Common myeloid progenitor, CD34-positive (primary cell): ENCODE results near the gene C14orf180.

ENCODE experiments used
- CTCF ChIA-PET: fragments of 350-600 bp; sonication (Branson Sonifier 250); formaldehyde crosslinking; loops from one replicate; lab custom pipeline; 2021; ENCODE audit warnings: antibody characterized with exemption; lab: Charles Lee
- POLR2A ChIA-PET: fragments of 350-600 bp; sonication (Branson Sonifier 250); formaldehyde crosslinking; loops from one replicate; lab custom pipeline; 2021; ENCODE audit warnings: antibody characterized with exemption; lab: Charles Lee
- DNase-seq, 3 donors: peaks; one replicate each; pipeline versions ENCODE4 v3.0.0 to v3.0.0-alpha.2; 2013
- H3K27ac ChIP-seq, 2 experiments: 1 replicate in 1 of 2; 2 replicates in 1 of 2; pipeline ENCODE4 v1.7.0; 2013; ENCODE audit warnings: inconsistent platforms in 2 of 2, low read length in 2 of 2, mild to moderate bottlenecking in 2 of 2, low read depth in 1 of 2, moderate library complexity in 1 of 2; ENCODE audit not compliant: severe bottlenecking in 2 of 2, insufficient read depth in 1 of 2, poor library complexity in 1 of 2
- H3K27me3 ChIP-seq, 5 experiments: replicated peaks in 2 of 5; 1 replicate in 3 of 5; 2 replicates in 2 of 5; pipeline versions ENCODE4 v1.6.1 to v1.7.0; 2013; ENCODE audit warnings: low read length in 4 of 5, mild to moderate bottlenecking in 2 of 5, moderate library complexity in 2 of 5, inconsistent platforms in 1 of 5; ENCODE audit not compliant: insufficient read depth in 5 of 5, control insufficient read depth in 4 of 5
- H3K36me3 ChIP-seq, 4 experiments: 1 replicate in 2 of 4; 2 replicates in 2 of 4; pipeline versions ENCODE4 v1.6.1 to v1.7.0; 2013; ENCODE audit warnings: low read length in 3 of 4, control low read depth in 1 of 4, mild to moderate bottlenecking in 1 of 4; ENCODE audit not compliant: control insufficient read depth in 4 of 4, insufficient read depth in 4 of 4
- H3K4me1 ChIP-seq, 4 experiments: 1 replicate in 3 of 4; 2 replicates in 1 of 4; pipeline versions ENCODE4 v1.6.1 to v1.7.1; 2013; ENCODE audit warnings: low read length in 3 of 4, mild to moderate bottlenecking in 3 of 4, control low read depth in 1 of 4, inconsistent platforms in 1 of 4, moderate library complexity in 1 of 4; ENCODE audit not compliant: control insufficient read depth in 4 of 4, insufficient read depth in 4 of 4; ENCODE audit errors: control extremely low read depth in 1 of 4
- H3K4me3 ChIP-seq, 7 experiments: 1 replicate in 4 of 7; 2 replicates in 3 of 7; pipeline versions ENCODE4 v1.5.1 to v1.7.0; 2013; ENCODE audit warnings: mild to moderate bottlenecking in 7 of 7, low read length in 6 of 7, moderate library complexity in 6 of 7, inconsistent platforms in 2 of 7, low read depth in 2 of 7, control low read depth in 1 of 7; ENCODE audit not compliant: insufficient read depth in 4 of 7, control insufficient read depth in 1 of 7; ENCODE audit errors: extremely low read depth in 1 of 7
- H3K9me3 ChIP-seq, 5 experiments: 1 replicate in 4 of 5; 2 replicates in 1 of 5; pipeline versions ENCODE4 v1.6.1 to v1.7.1; 2013; ENCODE audit warnings: low read length in 4 of 5, mild to moderate bottlenecking in 2 of 5, inconsistent platforms in 1 of 5, low read depth in 1 of 5, moderate library complexity in 1 of 5; ENCODE audit not compliant: control insufficient read depth in 4 of 5, insufficient read depth in 2 of 5; ENCODE audit errors: control extremely low read depth in 1 of 5
- WGBS: methylation state at CpG from one replicate; pipeline ENCODE4 v1.1.5; 2013; ENCODE audit not compliant: insufficient coverage; 5-methylcytosine and 5-hydroxymethylcytosine counted together

Gene C14orf180

DNA sequence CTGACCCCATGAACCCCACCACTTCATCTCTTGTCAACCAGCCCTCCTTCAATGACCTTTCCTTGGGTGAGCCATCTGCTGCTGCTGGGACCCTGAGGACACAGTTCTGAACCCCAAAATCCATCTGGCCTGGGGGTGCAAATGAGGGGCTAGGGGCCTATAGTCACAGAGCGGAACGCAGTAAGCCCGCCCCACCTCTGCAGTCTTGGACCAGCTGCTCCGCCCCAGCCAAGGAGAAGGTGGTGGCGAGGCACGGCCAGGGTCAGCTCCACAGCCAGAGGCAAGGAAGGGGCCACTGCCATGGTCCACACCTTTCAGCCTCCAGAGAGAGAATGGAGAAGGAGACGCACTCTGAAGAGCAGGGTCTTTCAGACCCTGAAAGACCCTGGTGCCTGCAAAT, 19.9 kb downstream of the C14orf180 start:
- ChIA-PET POLR2A (no interaction called here), CTCF (no interaction called here)
- Histone ChIP-seq H3K27me3 (peaks cover 0 to 51% (median 10%) of the 10 kb centered on the region in 5 experiments), H3K9me3 (no peaks in the 10 kb centered on the region), H3K4me3 (no peak overlapping the region), H3K36me3 (no peaks in the 10 kb centered on the region), H3K4me1 (peaks cover 0 to 9% (median 3%) of the 10 kb centered on the region in 4 experiments), H3K27ac (no peak overlapping the region)
- DNase-seq: no peak
- WGBS: 94% methylated on average over 6 of the region's 7 CpGs

DNA sequence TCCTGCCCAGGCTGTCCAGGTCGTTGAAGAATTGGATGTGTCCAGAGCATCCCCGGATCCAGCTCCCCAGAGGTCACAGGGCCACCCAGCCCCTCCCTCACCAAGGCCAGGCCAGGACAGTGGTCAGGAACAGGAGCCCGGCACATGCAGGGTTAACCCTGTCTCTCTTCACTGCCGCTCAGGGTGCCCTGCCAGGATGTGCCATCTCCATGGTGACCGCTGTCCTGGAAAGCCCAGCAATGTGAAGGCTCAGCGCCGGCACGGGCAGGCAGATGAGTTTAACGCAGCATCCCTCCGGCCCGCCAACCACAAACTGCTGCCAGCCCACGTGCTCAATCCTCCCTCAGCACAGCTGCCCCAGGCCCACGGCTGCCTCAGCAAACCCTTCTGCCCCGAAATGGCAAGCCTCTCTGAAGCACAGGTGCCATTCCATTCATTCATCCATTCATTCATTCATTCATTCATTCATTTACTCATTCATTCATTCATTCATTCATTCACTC, 20.6 kb downstream of the C14orf180 start:
- POLR2A ChIA-PET: no interaction called here
- Histone ChIP-seq H3K27ac (no peak overlapping the region), H3K27me3 (peaks cover 2 to 58% (median 13%) of the 10 kb centered on the region in 5 experiments), H3K9me3 (no peaks in the 10 kb centered on the region), H3K4me3 (no peak overlapping the region), H3K4me1 (peaks cover 0 to 12% (median 4%) of the 10 kb centered on the region in 4 experiments), H3K36me3 (no peaks in the 10 kb centered on the region)
- 35% methylated on average over 13 of the region's 14 CpGs for WGBS
- CTCF ChIA-PET: no interaction called here
- peak in 2 of 3 donors; percentile 16 to 40 for DNase-seq

DNA sequence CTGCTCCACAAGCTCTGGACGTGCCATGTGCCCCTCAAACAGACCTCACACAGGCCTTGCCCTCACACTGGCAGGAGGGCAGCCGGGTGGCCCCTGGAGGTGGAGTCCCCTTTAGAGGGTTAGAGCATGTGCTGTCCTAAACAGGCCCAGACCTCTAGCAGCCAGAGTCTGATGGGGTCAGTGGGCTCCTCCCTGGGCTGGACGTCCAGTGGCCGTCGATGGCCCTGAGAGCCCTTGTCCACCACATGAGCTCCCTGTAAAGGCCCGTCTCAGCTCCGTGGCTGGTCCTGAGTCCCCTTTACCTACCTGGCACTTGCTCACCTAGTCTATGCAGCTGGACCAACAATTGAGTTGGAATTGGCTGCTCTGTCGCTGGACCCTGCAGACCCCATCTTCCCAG, 21.2 kb downstream of the C14orf180 start:
- 92% methylated on average over 8 of the region's 8 CpGs for WGBS
- Histone ChIP-seq H3K4me3 (no peak overlapping the region), H3K36me3 (no peaks in the 10 kb centered on the region), H3K27ac (no peak overlapping the region), H3K27me3 (peaks cover 8 to 64% (median 16%) of the 10 kb centered on the region in 5 experiments), H3K9me3 (no peaks in the 10 kb centered on the region), H3K4me1 (peaks cover 0 to 12% (median 4%) of the 10 kb centered on the region in 4 experiments)
- ChIA-PET POLR2A (no interaction called here), CTCF (interaction anchor here (1.6 kb wide), 1 partner anchor 19 kb away, joined by 5 read pairs; no protein-coding TSS in a partner anchor)
- no peak for DNase-seq

DNA sequence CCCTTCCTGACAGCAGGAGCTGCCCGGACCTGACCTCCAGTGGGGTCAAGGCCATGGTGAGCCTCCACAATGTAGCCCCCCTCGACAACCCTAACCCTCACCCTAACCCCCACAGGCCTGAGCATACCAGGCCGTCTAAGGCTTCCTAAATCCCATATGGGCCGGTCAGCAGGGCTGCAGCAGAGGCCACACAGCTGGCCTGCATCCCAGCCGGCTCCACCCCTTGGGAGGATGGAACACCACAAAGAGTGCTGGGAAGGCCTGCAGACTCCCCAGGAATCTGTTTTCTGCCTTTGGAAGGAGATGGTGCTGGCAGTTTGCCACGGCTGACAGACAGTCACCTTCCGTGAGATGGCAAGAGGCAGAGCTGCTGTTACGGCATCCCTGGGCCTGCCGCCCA, 22.2 kb downstream of the C14orf180 start:
- H3K36me3 ChIP-seq: no peaks in the 10 kb centered on the region
- no peak overlapping the region for H3K27ac ChIP-seq
- peaks cover 8 to 74% (median 19%) of the 10 kb centered on the region in 5 experiments for H3K27me3 ChIP-seq
- 72% methylated on average over 7 of the region's 9 CpGs for WGBS
- peaks cover 0 to 3% (median 0%) of the 10 kb centered on the region in 5 experiments for H3K9me3 ChIP-seq
- H3K4me1 ChIP-seq: peaks cover 0 to 12% (median 4%) of the 10 kb centered on the region in 4 experiments
- CTCF ChIA-PET: interaction anchor here (1.6 kb wide), 1 partner anchor 20 kb away, joined by 5 read pairs; no protein-coding TSS in a partner anchor
- POLR2A ChIA-PET: no interaction called here
- H3K4me3 ChIP-seq: no peak overlapping the region
- DNase-seq: no peak

DNA sequence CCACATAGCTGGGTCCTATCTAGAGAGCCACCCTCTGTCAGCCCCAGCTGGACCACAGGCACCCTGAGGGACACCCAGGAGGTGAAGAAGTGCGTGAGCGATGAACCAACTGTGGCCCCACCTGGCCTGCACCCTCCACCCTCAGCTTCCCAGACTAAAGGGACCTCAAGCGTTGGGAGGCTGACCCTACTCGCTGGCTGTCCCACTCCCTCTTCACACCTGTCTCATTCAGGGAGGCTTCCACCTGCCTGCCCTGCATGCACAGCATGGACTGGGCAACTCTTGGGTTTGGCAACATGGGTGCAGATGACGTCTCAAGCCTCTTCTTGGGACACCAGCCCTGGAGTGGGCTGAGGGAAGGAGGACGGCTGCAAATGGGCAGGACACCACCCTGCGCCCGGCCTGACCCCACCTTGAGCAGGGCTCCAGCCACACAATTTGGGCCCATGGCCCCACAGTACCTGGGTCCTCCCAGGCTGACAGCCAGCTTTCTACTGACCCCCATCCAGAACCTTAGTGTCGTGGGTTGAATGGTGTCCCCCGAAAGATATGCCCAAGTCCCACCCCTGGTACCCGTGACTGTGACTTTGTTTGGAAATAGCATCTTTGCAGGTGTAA, 22.9 kb downstream of the C14orf180 start:
- no peak for DNase-seq
- peaks cover 0 to 3% (median 0%) of the 10 kb centered on the region in 5 experiments for H3K9me3 ChIP-seq
- POLR2A ChIA-PET: no interaction called here
- CTCF ChIA-PET: interaction anchor here (1.6 kb wide), 1 partner anchor 20 kb away, joined by 5 read pairs; no protein-coding TSS in a partner anchor
- H3K4me1 ChIP-seq: peaks cover 0 to 12% (median 4%) of the 10 kb centered on the region in 4 experiments
- H3K27ac ChIP-seq: no peak overlapping the region
- no peak overlapping the region for H3K4me3 ChIP-seq
- peaks cover 10 to 73% (median 21%) of the 10 kb centered on the region in 5 experiments for H3K27me3 ChIP-seq
- 88% methylated on average over 8 of the region's 11 CpGs for WGBS
- no peaks in the 10 kb centered on the region for H3K36me3 ChIP-seq

DNA sequence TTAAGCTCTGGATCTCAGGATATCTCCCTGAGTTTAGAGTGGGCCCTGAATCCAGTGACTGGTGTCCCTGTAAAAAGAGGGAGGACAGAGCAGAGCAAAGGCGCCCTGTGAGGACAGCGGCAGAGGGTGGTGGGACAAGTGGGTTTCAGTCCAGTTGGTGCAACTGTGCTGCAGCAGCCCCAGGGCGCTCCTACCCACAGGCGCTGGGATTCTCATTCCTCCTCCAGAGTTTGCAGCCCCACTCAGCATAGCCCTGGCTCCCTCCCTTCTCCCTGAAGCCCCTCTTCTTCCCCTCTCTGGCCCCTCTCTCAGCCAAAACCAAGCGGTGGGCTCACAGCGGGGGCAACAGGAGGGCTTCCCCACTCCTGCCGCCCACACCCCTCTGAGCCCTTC, 23.4 kb downstream of the C14orf180 start:
- peaks cover 0 to 12% (median 4%) of the 10 kb centered on the region in 4 experiments for H3K4me1 ChIP-seq
- no peaks in the 10 kb centered on the region for H3K36me3 ChIP-seq
- H3K4me3 ChIP-seq: no peak overlapping the region
- peaks cover 0 to 3% (median 0%) of the 10 kb centered on the region in 5 experiments for H3K9me3 ChIP-seq
- DNase-seq: no peak
- ChIA-PET CTCF (no interaction called here), POLR2A (no interaction called here)
- WGBS: 92% methylated on average over 5 of the region's 7 CpGs
- H3K27me3 ChIP-seq: peaks cover 15 to 75% (median 22%) of the 10 kb centered on the region in 5 experiments
- no peak overlapping the region for H3K27ac ChIP-seq
